Measurements from ENCODE around the gene JAKMIP2. TPM values are rescaled to one million over a fixed set of nuclear protein-coding genes. Genes with fewer than 3 reads are reported as not detected.

The JAKMIP2 gene
- total and polyA plus RNA-seq, 2 donors from 2014 or later, result 0.38 to 0.71 TPM

DNA sequence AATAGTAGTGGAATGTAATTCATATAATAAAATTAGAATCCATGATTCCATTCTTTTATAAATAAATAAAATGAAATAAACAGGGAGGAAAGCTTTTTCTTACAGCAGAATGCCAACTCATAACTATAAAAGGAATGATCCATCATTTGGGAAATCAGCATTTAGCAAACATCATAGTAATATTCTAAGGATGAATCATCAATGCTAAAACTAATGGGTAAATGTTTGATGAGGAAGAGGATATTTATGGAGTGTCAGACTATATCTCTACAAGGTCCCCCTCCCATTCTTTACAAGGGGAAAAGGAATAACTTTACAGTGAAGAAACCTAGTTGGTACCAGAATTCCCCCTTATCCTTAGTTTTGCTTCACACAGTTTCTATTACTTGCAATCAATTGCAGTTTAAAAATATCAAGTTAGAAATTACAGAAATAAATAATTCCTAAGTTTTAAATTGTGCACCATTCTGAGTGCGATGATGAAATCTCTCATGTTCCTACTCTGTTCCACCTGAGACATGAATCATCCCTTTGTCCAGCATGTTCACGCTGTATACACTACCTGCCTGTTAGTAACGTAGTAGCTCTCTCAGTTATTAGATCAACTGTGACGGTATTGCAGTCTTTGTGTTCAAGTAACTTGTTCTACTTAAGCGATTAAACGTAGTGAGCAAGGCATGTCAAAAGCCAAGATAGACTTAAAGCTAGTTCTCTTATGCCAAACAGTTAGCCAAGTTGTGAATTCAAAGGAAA is 14.2 kb upstream of the JAKMIP2 start:
- intact Hi-C loops (cut with DNase I), result no loop called here
- no peak for DNase-seq

DNA sequence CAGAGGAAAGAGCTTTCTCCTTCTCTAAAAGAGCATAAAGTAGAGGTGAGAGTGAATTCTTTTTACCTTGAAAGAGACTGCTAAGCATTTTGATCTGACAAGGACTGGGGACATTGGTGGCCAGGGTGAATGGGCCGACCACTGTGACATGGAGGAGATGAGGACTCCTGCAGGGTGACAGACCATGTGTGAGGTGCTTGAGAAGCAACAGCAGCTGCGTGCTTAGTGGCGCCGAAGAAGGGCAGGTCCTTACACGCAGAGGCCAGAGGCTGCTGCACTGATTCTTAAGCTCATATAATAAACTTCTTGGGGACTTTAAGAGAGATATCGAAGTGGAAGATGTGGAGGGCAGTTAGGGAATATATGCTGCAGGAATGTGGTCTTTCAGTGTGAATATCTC is 8.7 kb upstream of the JAKMIP2 start:
- peak in 1 of 5 donors; percentile 54 for DNase-seq
- intact Hi-C loops (cut with DNase I), result no loop called here
- TF ChIP-seq, protein P1, sequence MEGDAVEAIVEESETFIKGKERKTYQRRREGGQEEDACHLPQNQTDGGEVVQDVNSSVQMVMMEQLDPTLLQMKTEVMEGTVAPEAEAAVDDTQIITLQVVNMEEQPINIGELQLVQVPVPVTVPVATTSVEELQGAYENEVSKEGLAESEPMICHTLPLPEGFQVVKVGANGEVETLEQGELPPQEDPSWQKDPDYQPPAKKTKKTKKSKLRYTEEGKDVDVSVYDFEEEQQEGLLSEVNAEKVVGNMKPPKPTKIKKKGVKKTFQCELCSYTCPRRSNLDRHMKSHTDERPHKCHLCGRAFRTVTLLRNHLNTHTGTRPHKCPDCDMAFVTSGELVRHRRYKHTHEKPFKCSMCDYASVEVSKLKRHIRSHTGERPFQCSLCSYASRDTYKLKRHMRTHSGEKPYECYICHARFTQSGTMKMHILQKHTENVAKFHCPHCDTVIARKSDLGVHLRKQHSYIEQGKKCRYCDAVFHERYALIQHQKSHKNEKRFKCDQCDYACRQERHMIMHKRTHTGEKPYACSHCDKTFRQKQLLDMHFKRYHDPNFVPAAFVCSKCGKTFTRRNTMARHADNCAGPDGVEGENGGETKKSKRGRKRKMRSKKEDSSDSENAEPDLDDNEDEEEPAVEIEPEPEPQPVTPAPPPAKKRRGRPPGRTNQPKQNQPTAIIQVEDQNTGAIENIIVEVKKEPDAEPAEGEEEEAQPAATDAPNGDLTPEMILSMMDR (IDR thresholded peaks at IDR 0.05; ENCODE audit: borderline replicate concordance, extremely low read depth, insufficient read depth), result no peak
- H3K36me3 ChIP-seq (ENCODE audit: control insufficient read depth in 2 of 3, insufficient read depth in 3 of 3, low read length in 3 of 3), result no peaks in the 10 kb centered on the region
- no peaks in the 10 kb centered on the region for H3K4me1 ChIP-seq (ENCODE audit: control insufficient read depth in 2 of 3, insufficient read depth in 2 of 3, low read depth in 1 of 3, low read length in 3 of 3)
- H3K9ac ChIP-seq (ENCODE audit: low read length in 3 of 3), result no peak overlapping the region
- no peak overlapping the region for H3K27ac ChIP-seq (ENCODE audit: low read depth in 2 of 2, low read length in 2 of 2)
- no peak for FAIRE-seq
- H3K9me3 ChIP-seq (ENCODE audit: control insufficient read depth in 2 of 3, insufficient read depth in 1 of 3, low read length in 3 of 3), result no peaks in the 10 kb centered on the region
- H3K4me3 ChIP-seq (ENCODE audit: low read length in 3 of 3), result no peak overlapping the region
- H3K27me3 ChIP-seq (ENCODE audit: control insufficient read depth, insufficient read depth, low read length), result no peaks in the 10 kb centered on the region

More for the DNA sequence above, 14.2 kb upstream of the JAKMIP2 start:
- Histone ChIP-seq H3K9me3 (ENCODE audit: control insufficient read depth in 2 of 3, insufficient read depth in 1 of 3, low read length in 3 of 3) (no peaks in the 10 kb centered on the region), H3K4me3 (ENCODE audit: low read length in 3 of 3) (no peak overlapping the region), H3K36me3 (ENCODE audit: control insufficient read depth in 2 of 3, insufficient read depth in 3 of 3, low read length in 3 of 3) (no peaks in the 10 kb centered on the region), H3K27me3 (ENCODE audit: control insufficient read depth, insufficient read depth, low read length) (no peaks in the 10 kb centered on the region), H3K9ac (ENCODE audit: low read length in 3 of 3) (no peak overlapping the region), H3K4me1 (ENCODE audit: control insufficient read depth in 2 of 3, insufficient read depth in 2 of 3, low read depth in 1 of 3, low read length in 3 of 3) (no peaks in the 10 kb centered on the region), H3K27ac (ENCODE audit: low read depth in 2 of 2, low read length in 2 of 2) (no peak overlapping the region)
- TF ChIP-seq, protein P1 (IDR thresholded peaks at IDR 0.05; ENCODE audit: borderline replicate concordance, extremely low read depth, insufficient read depth), result no peak
- no peak for FAIRE-seq

GRCh38 chr5:147789820-147790219 is 7.3 kb upstream of the JAKMIP2 start:
- DNase-seq (peak in 1 of 5 donors; percentile 12), FAIRE-seq (no peak)
- H3K27ac ChIP-seq (ENCODE audit: low read depth in 2 of 2, low read length in 2 of 2), result no peak overlapping the region
- intact Hi-C loops (cut with DNase I), result no loop called here
- no peaks in the 10 kb centered on the region for H3K36me3 ChIP-seq (ENCODE audit: control insufficient read depth in 2 of 3, insufficient read depth in 3 of 3, low read length in 3 of 3)
- H3K4me1 ChIP-seq (ENCODE audit: control insufficient read depth in 2 of 3, insufficient read depth in 2 of 3, low read depth in 1 of 3, low read length in 3 of 3), result no peaks in the 10 kb centered on the region
- TF ChIP-seq, protein P1 (IDR thresholded peaks at IDR 0.05; ENCODE audit: borderline replicate concordance, extremely low read depth, insufficient read depth), result no peak
- H3K9ac ChIP-seq (ENCODE audit: low read length in 3 of 3), result no peak overlapping the region
- no peak overlapping the region for H3K4me3 ChIP-seq (ENCODE audit: low read length in 3 of 3)
- no peaks in the 10 kb centered on the region for H3K9me3 ChIP-seq (ENCODE audit: control insufficient read depth in 2 of 3, insufficient read depth in 1 of 3, low read length in 3 of 3)
- H3K27me3 ChIP-seq (ENCODE audit: control insufficient read depth, insufficient read depth, low read length), result no peaks in the 10 kb centered on the region

Measured in kidney (tissue), 14 donors.